COLO668 (cell line): ENCODE measurements around the gene SEMA6B.

Source experiments
- DNase-seq: peaks from one replicate; lab custom pipeline; 2025; ENCODE audit not compliant: unreplicated experiment; lab: John Stamatoyannopoulos, UW

SEMA6B gene

DNA sequence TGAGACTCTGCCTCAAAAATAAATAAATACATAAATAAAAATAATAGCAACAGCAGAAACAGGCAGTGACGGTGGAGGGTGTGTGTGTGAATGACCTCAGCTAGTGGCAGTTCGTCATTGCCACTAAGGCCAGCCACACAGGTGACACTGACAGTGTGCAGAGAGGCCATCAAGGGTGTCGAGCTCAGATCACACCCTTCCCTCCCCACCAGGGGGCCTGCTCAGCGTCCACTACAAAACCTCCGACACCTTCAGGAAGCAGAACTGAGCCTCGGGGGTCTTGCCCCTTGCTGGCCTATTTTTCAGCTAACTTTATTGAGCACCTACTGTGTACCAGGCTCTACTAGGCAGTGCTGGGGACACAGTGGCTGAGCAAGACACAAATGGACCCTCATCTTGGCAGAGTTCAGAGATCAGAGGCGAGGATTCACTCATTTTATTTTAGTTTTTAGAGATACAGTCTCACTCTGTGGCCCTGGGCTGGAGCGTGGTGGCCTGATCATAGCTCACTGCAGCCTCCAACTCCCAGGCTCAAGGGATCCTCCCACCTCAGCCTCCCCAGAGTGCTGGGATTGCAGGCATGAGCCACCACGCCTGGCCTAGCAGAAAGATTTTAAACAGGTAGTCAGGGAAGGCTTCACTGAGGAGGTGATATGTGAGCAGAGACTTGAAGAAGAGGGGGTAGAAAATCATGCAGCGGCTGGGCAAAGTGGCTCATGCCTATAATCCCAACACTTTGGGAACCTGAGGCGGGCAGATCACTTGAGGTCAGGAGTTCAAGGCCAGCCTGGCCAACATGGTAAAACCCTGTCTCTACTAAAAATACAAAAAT lies 30.3 kb upstream of the SEMA6B start:
- peak; percentile 47 for DNase-seq

DNA sequence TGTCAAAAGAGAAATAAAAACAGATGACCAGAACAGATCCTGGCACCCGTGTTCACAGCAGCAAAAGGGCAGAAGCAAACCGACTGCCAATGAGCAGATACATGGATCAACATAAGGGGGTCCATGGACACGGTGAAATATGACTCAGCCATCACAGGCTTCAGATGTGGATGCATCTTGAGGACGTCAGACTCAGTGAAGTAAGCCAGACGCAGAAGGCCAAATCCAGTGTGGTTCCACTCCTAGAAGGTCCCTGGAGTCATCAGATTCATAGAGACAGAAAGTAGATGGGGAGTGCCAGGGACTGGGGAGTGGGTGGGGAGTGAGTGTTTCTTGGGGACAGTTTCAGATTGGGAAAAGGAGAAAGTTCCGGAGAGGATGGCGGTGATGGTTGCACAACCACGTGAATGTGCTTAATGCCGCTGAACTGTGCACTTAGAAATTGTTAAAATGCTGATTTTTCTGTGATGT lies 28.8 kb upstream of the SEMA6B start:
- no peak for DNase-seq

DNA sequence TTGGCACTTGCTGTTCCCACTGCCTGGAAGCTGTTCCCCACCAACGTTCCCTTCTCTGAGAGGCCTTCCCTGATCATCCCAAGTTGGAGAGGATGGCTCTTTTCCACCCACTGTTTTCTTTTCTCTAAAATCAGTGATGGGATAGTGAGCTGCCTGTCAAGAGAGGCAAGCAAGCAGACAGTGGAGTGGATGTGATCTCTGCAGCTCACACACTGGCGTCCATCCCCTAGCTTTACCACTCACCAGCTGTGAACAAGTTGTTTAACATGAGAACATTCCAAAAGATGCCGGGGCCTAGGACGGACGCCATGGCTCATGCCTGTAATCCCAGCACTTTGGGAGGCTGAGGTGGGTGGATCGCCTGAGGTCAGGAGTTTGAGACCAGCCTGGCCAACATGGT lies 28.0 kb upstream of the SEMA6B start:
- DNase-seq: no peak

DNA sequence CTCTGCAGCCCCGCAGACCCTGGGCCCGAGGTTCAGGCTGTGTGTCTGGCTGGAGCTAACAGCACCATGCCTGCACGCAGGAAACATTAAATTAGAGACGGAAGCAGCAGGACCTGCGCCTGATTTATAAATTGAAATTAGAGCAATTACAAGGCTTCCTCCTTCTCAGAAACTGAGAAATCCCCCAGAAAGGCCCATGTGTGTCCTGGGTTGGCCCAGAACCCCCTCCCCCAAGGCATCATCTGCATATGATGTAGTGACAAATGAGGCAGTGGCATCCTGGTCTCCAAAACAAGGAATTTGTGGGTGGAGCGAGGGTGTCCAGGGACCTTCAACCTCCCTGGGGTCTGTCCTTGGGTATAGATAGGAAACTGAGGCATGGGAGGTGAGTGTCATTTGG lies 27.2 kb upstream of the SEMA6B start:
- DNase-seq: no peak

DNA sequence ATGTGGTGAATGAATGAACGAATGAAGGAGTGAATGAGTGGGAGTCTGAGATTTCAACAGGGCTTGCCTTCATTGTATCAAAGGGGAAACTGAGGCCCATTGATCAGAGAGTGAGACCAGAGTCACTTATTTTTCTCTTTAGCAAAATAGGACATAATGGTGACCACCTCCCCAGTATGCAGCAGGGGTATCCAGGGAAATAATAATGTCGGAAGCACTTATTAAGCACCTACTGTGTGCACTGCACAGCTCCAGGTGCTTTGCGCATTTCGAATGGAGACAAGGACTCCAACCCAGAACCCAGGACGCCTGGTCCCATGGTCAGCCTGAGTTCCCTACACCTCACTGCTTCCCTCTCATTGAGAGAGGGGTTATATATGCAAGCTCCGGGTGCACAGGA lies 26.8 kb upstream of the SEMA6B start:
- DNase-seq: no peak

DNA sequence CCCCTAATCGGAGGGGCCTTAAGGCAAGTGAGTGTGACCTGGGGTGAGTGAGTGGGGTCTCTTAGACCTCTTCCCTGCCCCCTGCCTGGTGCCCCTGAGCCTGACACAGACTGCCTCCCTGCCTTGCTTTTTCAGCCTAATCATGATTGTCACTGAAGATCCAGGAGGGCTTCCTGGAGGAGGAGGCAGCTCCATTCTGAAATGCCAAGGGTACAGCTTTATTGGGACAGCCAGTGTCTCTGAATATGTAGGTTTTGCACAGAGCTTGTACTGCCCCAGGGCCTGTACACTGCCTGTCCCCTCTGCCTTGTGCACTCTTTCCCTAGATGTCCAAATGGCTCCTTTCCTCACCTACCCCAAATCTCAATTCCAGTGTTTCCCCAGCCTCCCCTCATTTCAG lies 26.1 kb upstream of the SEMA6B start:
- no peak for DNase-seq

DNA sequence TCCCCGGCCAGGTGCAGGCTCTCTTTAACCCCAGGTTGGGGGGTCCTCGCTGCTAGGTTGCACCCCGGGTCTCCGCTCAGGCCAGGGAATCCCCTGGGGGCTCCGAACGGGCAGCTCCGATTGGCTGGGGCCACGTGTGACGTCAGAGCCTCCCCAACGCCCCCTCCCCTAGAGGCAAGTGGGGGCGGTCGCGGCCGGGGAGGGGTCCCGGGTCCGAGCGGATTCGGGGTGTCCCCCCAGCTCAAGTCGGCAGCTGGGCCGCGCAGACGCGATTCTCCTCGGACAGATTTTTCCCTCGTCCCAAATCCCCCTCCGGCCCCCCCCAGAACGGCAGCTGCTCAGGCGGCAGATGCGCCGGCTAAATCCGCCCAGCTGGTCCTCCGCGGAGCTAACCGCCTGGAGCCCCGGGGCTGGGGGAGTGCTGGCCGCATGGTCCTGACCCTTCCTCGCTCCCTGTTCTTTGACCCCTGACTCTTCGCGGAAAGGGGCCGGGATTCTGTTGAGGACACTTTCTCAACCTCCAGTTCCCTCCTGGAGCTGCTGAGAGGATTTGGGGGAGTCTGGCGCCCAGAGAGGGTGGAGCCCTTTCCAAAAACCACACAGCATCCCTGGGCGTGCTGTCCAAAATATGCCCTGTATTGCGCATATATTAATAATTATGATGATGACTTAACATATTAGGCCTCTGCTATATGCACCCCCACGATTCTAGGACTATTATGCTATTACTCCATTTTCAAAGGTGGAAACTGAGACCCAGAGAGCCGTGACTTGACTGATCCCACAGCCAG lies 25.4 kb upstream of the SEMA6B start:
- DNase-seq: peak; percentile 70

DNA sequence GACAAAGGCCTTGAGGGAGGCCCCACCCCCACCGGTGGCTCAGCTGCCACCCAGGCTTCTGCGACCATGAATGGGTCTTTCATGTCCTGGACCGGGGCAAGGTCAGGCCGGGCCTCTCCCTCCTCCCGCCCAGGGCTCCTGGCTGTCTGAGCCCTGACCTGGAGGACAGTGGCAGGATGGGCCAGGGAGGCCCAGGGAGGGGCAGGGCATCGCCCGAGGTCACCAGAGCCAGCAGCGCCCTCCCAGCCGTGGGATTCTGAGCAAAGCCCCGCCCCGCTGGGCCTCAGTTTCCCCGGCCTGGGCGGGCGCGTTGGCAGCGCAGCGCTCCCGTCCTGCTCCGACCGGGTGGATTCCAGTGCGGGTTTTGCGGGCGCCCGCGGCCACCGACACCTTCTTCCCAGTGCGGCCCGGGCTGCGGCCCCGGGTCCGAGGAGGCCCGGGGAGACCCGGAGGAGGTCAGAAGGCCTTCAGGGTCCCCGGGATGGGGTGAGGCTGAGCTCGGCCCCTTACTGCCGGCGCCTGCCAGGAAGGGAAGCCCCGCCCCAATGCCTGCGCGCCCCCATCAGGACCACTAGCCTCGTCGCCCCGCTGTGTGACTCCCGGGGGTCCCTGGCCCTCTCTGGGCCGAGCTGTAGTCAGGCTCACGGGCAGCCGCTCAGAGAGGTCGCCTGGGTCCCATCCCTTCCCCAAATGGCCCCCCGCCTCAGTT lies 24.6 kb upstream of the SEMA6B start:
- peak; percentile 32 for DNase-seq

DNA sequence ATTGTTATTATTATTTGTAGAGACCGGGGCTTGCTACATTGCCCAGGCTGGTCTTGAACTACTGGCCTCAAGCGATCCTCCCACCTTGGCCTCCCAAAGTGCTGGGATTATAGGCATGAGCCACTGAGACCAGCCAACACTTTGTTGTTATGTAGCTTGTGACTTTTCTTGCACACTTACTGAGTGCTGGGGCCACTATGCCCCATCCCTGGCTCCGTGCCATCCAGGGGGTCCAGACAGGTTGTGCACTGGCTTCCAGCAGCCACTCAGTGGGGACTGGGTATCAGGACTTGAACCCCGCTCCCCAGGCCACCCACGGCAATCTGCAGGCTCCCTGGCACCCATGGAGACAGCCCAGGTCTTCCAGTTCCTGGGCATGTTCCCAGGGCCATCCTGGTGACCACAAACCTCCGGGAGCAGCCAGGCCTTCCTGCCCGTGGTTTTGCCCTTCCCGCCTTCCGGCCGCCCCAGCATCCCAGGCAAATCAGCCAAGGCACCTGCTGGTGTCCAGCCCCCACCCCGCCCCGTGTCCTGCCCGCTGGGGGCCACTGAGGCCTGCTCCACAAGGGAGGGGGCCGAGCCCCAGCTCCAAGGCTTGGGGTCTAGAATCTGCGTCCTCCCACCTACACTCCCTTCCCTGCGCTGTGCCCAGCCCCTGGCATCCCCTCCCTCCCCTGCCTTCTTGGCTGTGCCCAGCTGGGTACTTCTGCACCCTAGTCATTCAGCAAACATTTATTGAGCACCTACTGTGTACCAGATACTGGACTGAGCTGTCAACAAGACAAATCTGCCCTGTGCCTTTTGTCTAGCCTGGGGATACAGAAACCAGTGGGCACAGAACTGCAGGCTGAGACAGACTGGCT lies 23.7 kb upstream of the SEMA6B start:
- peak; percentile 40 for DNase-seq

DNA sequence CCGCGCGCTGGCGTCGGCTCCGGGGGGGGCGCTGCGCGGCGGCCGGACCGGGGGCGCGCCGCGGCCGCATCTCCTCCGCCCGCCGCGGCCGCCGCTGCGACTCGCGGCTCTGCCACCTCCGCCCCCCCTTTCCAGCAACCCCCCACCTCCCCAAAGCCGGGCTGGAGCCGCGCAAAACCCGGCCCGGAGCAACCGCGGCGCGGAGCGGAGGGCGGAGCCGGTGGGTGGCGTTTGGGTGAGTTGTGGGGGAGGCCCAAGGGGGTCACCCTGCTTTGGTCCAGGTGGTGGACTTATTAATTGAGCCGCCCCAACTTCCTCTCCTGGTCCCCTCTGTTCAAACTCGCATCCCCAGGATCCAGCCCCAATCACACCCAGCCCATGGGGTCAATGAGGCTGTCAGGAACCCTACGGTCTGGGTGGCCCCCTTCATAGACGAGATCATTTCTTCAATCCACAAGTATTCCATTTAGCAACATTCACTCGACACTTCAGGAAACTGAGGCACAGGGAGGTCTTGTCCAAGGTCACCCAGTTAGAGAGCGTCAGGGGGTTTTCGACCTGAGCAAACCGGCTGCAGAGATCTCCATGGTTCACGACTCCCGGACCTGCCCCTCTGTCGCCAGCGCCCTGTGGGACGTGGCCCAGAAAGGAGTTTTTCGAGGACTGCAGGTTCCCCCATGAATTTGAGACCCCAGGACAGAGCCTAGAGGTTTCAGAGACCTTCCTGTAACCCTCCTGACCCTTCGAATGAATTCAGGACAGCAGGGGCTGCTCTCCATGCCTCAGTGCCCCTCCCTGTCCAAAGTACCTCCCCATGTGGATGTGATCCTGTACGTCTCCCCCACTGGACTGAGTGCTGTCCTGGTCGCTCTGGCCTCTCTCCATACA lies 22.4 kb upstream of the SEMA6B start:
- peak; percentile 15 for DNase-seq

DNA sequence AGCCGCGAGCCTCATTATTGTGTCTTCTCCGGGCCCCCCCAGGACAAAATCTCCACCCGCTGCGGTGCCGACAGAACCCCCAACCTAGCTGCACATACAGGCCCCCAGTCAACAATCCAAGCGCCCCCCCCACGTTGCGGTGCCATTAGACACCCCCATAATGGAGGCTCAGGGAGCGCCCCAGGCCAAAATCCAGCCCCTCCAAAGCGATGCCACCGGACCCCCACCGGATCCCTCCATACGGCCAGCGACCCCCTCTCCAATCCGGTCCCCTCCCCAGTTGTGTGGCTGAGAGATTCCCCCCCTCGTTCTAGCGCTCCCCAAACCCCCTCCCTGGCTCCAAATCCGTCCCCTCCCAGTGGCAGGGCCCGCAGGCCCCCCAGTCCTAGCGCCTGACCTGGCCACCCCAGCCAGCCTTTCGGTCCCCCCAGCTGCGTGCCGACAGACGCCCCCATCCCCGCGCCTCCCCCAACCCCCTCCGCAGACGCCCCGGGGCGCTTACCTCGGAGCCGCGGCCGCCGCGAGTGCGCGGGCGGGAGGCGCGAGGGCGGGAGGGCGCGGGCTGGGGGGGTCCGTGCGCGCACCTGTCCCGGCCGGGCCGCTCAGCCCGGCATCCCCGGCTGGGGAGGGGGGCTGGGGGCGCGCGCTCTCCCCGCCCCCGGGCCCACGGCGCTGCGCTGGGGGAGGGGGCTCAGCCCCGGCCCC lies 21.6 kb upstream of the SEMA6B start:
- no peak for DNase-seq

DNA sequence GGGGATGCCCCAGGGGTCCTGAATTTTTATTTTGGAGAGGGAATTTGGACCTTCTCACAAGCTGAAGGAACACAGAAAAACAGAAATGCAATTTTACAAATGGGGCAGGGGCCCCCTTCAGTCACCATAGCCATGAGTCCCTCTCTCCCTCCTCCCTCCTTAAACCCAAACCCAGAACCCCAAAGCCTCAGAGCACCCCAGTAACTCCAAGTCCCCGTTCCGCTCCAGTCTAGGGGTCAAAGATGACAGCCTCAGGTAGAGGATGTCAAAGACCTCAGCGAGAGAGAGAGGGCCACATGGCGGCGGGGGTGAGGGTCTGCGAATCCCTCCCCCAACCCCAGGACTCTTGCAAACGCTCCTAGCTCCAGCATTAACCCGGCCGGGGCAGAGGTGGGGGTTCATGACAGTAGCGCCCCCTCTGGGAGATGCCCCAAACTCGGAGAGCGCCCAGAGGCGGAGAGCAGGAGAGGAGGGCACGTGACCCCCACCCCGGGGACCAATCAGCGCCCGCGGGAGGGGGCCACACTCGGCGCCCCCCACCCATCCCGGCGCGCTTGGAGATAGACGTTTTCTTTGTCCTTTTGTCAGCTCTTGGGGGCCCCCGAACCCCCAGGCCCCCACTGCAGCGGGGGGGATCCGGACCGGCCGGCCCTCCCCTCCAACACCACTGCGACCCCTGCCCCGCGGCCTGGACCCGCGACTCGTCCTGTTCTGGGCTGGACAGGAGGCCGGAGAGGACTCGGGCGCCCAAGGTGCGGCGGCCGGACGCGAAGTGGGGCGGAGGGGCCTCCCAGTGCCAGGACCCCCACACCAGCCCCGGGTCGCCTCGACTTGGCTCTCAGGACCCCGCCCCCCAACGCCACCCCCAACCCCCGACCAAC lies 20.8 kb upstream of the SEMA6B start:
- DNase-seq: no peak

DNA sequence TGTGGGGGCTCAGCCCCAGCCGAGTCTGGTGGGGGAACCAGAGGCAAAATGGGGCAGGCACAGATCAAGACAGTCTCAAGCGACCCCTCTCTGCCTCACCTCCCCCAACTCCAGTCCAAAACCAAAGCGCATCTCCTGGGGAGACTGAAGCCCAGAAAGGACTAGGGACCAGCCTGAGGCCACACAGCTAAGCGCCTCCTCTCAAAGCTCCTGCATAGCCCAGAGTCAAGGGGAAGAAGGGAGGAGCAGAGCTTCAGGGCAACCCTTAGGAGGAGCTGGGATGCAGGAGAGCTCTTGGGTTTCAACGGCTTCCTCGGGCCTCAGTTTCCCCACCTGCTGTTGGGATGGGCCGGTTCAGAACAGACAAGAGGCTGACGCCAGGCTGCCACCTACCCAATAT lies 19.9 kb upstream of the SEMA6B start:
- DNase-seq: no peak

DNA sequence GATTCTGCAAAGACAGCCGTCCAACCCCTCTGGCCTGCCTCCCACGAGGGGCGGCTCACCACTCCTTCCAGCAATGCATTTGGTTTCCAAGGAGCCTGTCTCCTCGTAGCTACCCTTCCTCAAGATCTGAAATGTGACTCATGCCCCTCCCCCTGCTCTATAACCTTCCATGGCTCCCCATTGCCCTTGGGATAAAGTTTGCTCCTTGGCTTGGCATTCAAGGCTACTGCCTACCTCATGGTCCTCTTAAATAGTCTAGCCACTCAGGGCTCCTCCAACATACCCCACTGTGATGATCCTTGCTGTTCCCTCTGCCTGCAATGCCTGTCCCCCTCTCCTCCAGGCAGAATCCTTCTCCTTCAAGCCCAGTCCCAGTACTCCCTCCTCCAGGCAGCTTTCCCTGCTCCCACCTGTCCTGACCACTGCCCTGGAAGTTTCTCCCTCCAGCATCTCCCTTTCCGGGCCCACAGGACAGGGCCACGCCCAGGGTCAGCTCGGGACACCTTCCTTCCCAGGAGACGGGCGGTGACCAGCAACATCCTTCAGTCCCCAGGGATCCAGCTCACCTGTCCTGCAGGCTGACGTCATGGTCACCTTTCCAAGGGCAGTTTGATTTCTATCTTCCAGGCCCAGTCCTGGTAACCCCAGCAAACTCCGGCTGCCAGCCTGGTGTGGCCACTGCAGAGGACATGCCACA lies 19.2 kb upstream of the SEMA6B start:
- DNase-seq: no peak

DNA sequence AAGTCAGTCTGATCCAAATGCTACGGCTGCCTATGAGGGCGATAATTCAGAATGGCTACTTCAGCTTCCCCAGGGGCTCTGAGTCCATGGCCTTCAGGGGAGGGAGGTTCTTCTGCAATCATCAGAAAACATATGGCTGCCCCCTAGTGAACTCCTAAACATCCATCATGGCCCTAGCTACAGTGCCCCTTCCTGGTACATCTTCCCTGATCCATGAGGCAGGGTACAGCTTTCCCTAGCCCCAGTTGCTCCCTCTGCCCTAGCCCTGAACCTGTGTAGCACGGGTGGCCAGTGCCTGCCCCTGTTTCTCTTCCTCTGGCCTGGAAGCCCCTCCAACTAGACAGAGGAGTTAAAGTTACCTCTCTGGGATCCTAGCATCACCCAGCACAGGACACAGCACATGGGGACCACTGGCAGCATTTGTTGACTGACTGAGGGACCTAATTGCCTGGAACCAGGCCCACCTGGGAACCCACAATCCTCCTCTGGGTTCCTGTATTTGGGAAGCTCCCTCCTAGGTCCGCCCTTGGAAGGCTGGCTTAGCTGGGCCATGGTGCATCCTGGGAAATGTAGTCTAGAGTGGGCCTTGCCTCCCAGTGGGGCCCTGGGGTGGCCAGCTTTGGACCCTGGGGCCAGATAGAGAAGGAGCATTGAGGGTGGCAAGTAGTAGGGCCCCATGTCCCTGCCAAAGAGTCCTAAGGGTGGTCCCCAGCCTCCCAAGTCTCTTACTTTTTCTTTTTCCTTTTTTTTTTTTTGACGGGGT lies 17.7 kb upstream of the SEMA6B start:
- DNase-seq: no peak

DNA sequence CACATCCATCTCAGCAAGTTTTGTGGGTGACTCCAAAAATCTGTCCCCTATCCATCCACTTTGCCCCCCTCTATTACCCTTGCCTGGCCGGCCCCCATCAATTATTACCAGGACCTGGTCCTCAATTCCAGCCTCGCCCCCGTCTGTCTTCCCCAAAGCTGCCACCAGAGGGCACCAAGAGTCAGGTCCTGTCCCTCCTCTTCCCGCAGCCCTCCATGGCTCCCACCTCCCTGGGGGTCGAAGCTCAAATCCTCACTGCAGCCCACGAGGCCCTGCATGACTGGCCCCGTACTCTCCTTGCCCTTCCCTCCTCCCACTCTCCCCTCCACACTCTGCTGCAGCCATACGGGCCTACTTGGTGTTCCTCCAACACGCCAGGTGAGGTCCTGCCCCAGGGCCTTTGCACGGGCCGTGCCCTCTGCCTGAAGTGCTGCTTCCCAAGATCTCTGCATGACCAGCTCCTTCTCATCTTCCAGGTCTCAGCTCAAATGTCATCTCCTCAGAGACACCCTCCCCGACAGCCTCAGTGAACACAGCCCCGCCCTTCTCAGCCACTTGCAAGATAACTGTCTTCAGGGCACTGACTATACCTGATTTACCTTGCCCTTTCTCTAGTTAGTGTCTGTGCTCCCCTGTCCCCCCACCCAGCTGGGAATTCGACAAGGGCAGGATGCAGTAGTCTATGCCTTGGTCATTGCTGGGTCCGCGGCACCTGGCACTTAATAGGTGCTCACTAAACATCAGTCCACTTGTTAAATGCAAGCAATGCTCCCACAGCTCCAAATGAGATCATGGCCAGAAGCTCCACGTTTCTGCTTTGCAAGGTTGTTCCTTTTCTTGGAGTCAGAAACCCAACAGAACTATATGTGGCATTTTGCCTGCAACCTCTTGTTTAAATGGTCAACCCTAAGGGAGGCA lies 16.8 kb upstream of the SEMA6B start:
- DNase-seq: peak; percentile 53
